Body of pancreas (tissue), 4 donors: Measurements from ENCODE around the gene MROH8. TPM values are rescaled to one million over a fixed set of nuclear protein-coding genes. Genes with fewer than 3 reads are reported as not detected.

Experiments used
- ATAC-seq: fragments of 150-250 bp; one replicate; pipeline ENCODE4 v1.9.1; 2016
- DNase-seq, 4 donors: peaks; one replicate each; pipeline ENCODE4 v3.0.0-alpha.2; 2019
- H3K27ac ChIP-seq, 4 donors: fragments of 200-600 bp; sonication (generic); 1 replicate in 3 of 4; 2 replicates in 1 of 4; pipeline versions ENCODE4 v1.5.1 to v1.6.1; 2016 to 2019; ENCODE audit warnings: mild to moderate bottlenecking in 1 of 4, mixed read lengths in 1 of 4, moderate library complexity in 1 of 4
- H3K27me3 ChIP-seq, 2 donors: fragments of 200-600 bp; sonication (generic); one replicate each; pipeline ENCODE4 v1.6.0; 2016; ENCODE audit warnings: mild to moderate bottlenecking in 1 of 2
- H3K36me3 ChIP-seq, 2 donors: fragments of 200-600 bp; sonication (generic); replicated peaks in 1 of 2; 2 replicates each; pipeline ENCODE4 v1.5.1; 2016; ENCODE audit warnings: low read depth in 2 of 2; ENCODE audit not compliant: insufficient read depth in 1 of 2
- H3K4me1 ChIP-seq: fragments of 200-600 bp; sonication (generic); one replicate; pipeline ENCODE4 v1.6.0; 2016
- H3K4me3 ChIP-seq, 2 donors: fragments of 200-600 bp; sonication (generic); 1 replicate in 1 of 2; 2 replicates in 1 of 2; pipeline ENCODE4 v1.5.1; 2016 to 2019
- H3K9me3 ChIP-seq, 3 donors: fragments of 200-600 bp; sonication (generic); 1 replicate in 2 of 3; 2 replicates in 1 of 3; pipeline ENCODE4 v1.5.1; 2016
- CTCF ChIP-seq, 7 experiments: fragments of 450-650 bp in 4 of 7; fragments of 200-600 bp in 3 of 7; sonication (generic) in 3 of 7; IDR thresholded peaks; one replicate each; pipeline ENCODE4 v1.5.1; 2016 to 2019; ENCODE audit warnings: antibody characterized with exemption in 7 of 7
- POLR2A ChIP-seq, 3 donors: fragments of 450-650 bp; IDR thresholded peaks; one replicate each; pipeline ENCODE4 v1.6.1; 2016; ENCODE audit warnings: antibody characterized with exemption in 3 of 3, mild to moderate bottlenecking in 2 of 3
- WGBS, 2 donors: methylation state at CpG; one replicate each; pipeline ENCODE4 v1.1.5; 2017; 5-methylcytosine and 5-hydroxymethylcytosine counted together
- intact Hi-C: fragments of 100-400 bp; cut with DNase I; formaldehyde crosslinking; loops from one replicate; pipeline ENCODE4 v1.15.1; 2023
- total RNA-seq, 2 donors: library from RNA; depleted of rRNA; stranded (reverse); fragments of >200 nt; gene quantifications; one replicate each; pipeline ENCODE4 v1.1.0, GENCODE V29; 2016

The MROH8 gene
- total RNA-seq, 2 donors from 2014 or later = 0.78 to 13.5 TPM

- DNase-seq (no peak), ATAC-seq (no peak)
- WGBS, 2 donors = 91% methylated on average over 4 of the region's 4 CpGs
- Histone ChIP-seq H3K9me3 (no peaks in the 10 kb centered on the region), H3K4me3 (no peak overlapping the region), H3K36me3 (no peaks in the 10 kb centered on the region), H3K27ac (no peak overlapping the region), H3K27me3 (no peaks in the 10 kb centered on the region), H3K4me1 (no peaks in the 10 kb centered on the region)
- no peak for TF ChIP-seq POLR2A (IDR thresholded peaks at IDR 0.05)
- TF ChIP-seq CTCF (IDR thresholded peaks at IDR 0.05) = no peak
- intact Hi-C loops = no loop called here
Observed at GRCh38 chr20:37163832-37164554, 15.4 kb downstream of the MROH8 start.

- Histone ChIP-seq H3K9me3 (no peaks in the 10 kb centered on the region), H3K27ac (no peak overlapping the region), H3K36me3 (no peaks in the 10 kb centered on the region), H3K4me1 (no peaks in the 10 kb centered on the region), H3K4me3 (no peak overlapping the region), H3K27me3 (no peaks in the 10 kb centered on the region)
- no peak for DNase-seq
- whole genome bisulfite sequencing, 2 donors = 82 to 88% methylated on average over 6 of the region's 6 CpGs
- ATAC-seq = no peak
- intact Hi-C loops = no loop called here
- TF ChIP-seq CTCF (IDR thresholded peaks at IDR 0.05) = no peak
- no peak for TF ChIP-seq POLR2A (IDR thresholded peaks at IDR 0.05)
Observed at GRCh38 chr20:37162646-37163045, 16.7 kb downstream of the MROH8 start.

- Histone ChIP-seq H3K4me3 (no peak overlapping the region), H3K4me1 (no peaks in the 10 kb centered on the region), H3K9me3 (no peaks in the 10 kb centered on the region), H3K27ac (no peak overlapping the region), H3K27me3 (no peaks in the 10 kb centered on the region), H3K36me3 (no peaks in the 10 kb centered on the region)
- DNase-seq (no peak), ATAC-seq (no peak)
- TF ChIP-seq CTCF (IDR thresholded peaks at IDR 0.05) (no peak), POLR2A (IDR thresholded peaks at IDR 0.05) (no peak)
- intact Hi-C loops = no loop called here
- WGBS, 2 donors = 74 to 78% methylated on average over 12 of the region's 12 CpGs
Observed at GRCh38 chr20:37161830-37162549, 17.4 kb downstream of the MROH8 start.

- Histone ChIP-seq H3K36me3 (no peaks in the 10 kb centered on the region), H3K27ac (no peak overlapping the region), H3K9me3 (no peaks in the 10 kb centered on the region), H3K4me3 (no peak overlapping the region), H3K27me3 (no peaks in the 10 kb centered on the region), H3K4me1 (no peaks in the 10 kb centered on the region)
- DNase-seq (no peak), ATAC-seq (no peak)
- no peak for TF ChIP-seq CTCF (IDR thresholded peaks at IDR 0.05)
- no peak for TF ChIP-seq POLR2A (IDR thresholded peaks at IDR 0.05)
- 73 to 82% methylated on average over 4 to 10 of the region's 10 CpGs for WGBS, 2 donors
- intact Hi-C loops = no loop called here
Observed at GRCh38 chr20:37160683-37161082, 18.7 kb downstream of the MROH8 start.
